ENCODE measurements around the gene PARP16.

PARP16 gene

DNA sequence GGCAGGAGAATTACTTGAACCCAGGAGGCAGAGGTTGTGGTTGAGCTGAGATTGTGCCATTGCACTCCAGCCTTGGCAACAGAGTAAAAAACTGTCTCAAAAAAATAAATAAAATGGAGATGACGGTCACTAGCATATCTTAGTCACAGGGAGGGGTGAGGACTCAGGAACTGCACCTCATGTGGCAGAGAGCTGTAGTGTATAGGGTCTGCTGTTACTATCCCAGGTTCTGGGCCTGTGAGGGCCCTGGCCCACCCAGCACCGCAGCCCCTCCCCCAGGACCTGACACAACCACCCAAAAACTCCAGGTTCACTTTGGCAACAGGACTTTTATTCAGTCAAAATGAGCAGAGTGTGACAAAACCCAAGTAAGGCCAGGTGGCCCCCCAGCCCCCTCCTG, 40.1 kb upstream of the PARP16 start:
- H2AFZ ChIP-seq (ENCODE audit: low read length): no peak overlapping the region
- H3K4me3 ChIP-seq (ENCODE audit: low read depth, low read length, poor library complexity, severe bottlenecking): no peak overlapping the region
- no peaks in the 10 kb centered on the region for H3K36me3 ChIP-seq (ENCODE audit: insufficient read depth, low read length)
- H3K9me2 ChIP-seq (ENCODE audit: low read depth, low read length): no peaks in the 10 kb centered on the region
- H3K4me1 ChIP-seq (ENCODE audit: insufficient read depth, low read length, severe bottlenecking): no peaks in the 10 kb centered on the region
- no peak overlapping the region for H3K27ac ChIP-seq (ENCODE audit: low read depth, low read length, poor library complexity, severe bottlenecking)
- TF ChIP-seq, protein P1, sequence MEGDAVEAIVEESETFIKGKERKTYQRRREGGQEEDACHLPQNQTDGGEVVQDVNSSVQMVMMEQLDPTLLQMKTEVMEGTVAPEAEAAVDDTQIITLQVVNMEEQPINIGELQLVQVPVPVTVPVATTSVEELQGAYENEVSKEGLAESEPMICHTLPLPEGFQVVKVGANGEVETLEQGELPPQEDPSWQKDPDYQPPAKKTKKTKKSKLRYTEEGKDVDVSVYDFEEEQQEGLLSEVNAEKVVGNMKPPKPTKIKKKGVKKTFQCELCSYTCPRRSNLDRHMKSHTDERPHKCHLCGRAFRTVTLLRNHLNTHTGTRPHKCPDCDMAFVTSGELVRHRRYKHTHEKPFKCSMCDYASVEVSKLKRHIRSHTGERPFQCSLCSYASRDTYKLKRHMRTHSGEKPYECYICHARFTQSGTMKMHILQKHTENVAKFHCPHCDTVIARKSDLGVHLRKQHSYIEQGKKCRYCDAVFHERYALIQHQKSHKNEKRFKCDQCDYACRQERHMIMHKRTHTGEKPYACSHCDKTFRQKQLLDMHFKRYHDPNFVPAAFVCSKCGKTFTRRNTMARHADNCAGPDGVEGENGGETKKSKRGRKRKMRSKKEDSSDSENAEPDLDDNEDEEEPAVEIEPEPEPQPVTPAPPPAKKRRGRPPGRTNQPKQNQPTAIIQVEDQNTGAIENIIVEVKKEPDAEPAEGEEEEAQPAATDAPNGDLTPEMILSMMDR (IDR thresholded peaks at IDR 0.05; ENCODE audit: low read length): no peak
- no peak for TF ChIP-seq EZH2 (IDR thresholded peaks at IDR 0.05; ENCODE audit: borderline replicate concordance, low read length)
- H3K27me3 ChIP-seq (ENCODE audit: insufficient read depth, low read length): peaks cover 10% of the 10 kb centered on the region; the same call in 1 of the 2 replicates
- no peak overlapping the region for H3K9ac ChIP-seq (ENCODE audit: low read length)
- no peaks in the 10 kb centered on the region for H3K9me3 ChIP-seq (ENCODE audit: low read length)
- no peak overlapping the region for H3K4me2 ChIP-seq (ENCODE audit: low read length)
- H3F3A ChIP-seq (ENCODE audit: insufficient read depth, low read length): no peaks in the 10 kb centered on the region
- H4K20me1 ChIP-seq (ENCODE audit: insufficient read depth, low read length): no peaks in the 10 kb centered on the region
- H3K79me2 ChIP-seq (ENCODE audit: insufficient read depth, low read length): no peaks in the 10 kb centered on the region

DNA sequence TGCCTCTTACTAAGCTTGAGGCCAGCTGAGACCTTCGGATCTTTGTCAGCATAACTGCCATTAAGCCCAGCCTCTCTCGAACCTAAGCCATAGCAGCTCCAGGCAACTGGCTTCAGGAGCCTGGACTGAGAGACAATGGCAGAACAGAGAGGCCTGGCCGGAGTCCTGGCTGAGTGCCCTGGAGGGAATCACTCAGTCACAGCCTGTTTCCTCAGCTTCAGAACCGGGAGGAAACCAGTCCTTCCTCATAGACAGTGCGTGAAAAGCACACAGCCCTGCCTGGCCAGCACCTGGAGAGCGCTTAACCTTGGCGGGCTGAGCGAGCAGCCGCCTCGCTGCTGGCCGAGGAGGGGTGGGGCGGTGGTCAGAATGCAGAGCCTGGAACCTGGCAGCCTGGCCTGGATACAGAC, 39.4 kb upstream of the PARP16 start:
- Histone ChIP-seq H3K9me3 (ENCODE audit: low read length) (no peaks in the 10 kb centered on the region), H4K20me1 (ENCODE audit: insufficient read depth, low read length) (no peaks in the 10 kb centered on the region), H3K79me2 (ENCODE audit: insufficient read depth, low read length) (no peaks in the 10 kb centered on the region), H3K9ac (ENCODE audit: low read length) (no peak overlapping the region), H2AFZ (ENCODE audit: low read length) (no peak overlapping the region), H3K27ac (ENCODE audit: low read depth, low read length, poor library complexity, severe bottlenecking) (no peak overlapping the region), H3K4me3 (ENCODE audit: low read depth, low read length, poor library complexity, severe bottlenecking) (no peak overlapping the region), H3K9me2 (ENCODE audit: low read depth, low read length) (no peaks in the 10 kb centered on the region), H3K4me2 (ENCODE audit: low read length) (no peak overlapping the region), H3K36me3 (ENCODE audit: insufficient read depth, low read length) (no peaks in the 10 kb centered on the region), H3K4me1 (ENCODE audit: insufficient read depth, low read length, severe bottlenecking) (no peaks in the 10 kb centered on the region), H3K27me3 (ENCODE audit: insufficient read depth, low read length) (peaks cover 10% of the 10 kb centered on the region; the same call in 1 of the 2 replicates), H3F3A (ENCODE audit: insufficient read depth, low read length) (no peaks in the 10 kb centered on the region)
- TF ChIP-seq, protein P1 (IDR thresholded peaks at IDR 0.05; ENCODE audit: low read length): no peak
- no peak for TF ChIP-seq EZH2 (IDR thresholded peaks at IDR 0.05; ENCODE audit: borderline replicate concordance, low read length)

DNA sequence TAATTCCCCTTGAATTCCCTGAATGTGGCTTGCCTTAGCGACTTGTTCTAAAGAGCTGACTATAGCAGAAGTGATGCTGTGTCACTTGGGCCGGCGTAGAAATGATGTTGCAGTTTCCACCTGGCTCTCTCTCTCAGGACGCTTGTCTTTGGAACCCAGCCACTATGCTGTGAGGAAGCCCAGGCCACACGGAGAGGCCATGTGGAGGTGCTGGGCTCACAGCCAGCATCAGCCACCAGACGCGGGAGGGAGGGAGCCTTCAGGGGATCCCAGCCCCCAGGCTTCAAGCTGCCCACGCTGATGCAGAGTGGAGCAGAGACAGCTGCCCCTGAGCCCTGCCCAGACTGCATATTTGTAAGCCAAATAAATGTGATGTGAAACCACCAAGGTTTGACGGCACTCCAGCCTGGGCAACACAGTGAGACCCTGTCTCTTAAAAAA, 36.4 kb upstream of the PARP16 start:
- no peak for TF ChIP-seq EZH2 (IDR thresholded peaks at IDR 0.05; ENCODE audit: borderline replicate concordance, low read length)
- TF ChIP-seq, protein P1 (IDR thresholded peaks at IDR 0.05; ENCODE audit: low read length): no peak
- Histone ChIP-seq H3K9ac (ENCODE audit: low read length) (no peak overlapping the region), H3K4me3 (ENCODE audit: low read depth, low read length, poor library complexity, severe bottlenecking) (no peak overlapping the region), H3K27ac (ENCODE audit: low read depth, low read length, poor library complexity, severe bottlenecking) (no peak overlapping the region), H2AFZ (ENCODE audit: low read length) (no peak overlapping the region), H3K4me1 (ENCODE audit: insufficient read depth, low read length, severe bottlenecking) (no peaks in the 10 kb centered on the region), H3K4me2 (ENCODE audit: low read length) (no peak overlapping the region), H3K9me3 (ENCODE audit: low read length) (no peaks in the 10 kb centered on the region), H3F3A (ENCODE audit: insufficient read depth, low read length) (no peaks in the 10 kb centered on the region), H4K20me1 (ENCODE audit: insufficient read depth, low read length) (no peaks in the 10 kb centered on the region), H3K36me3 (ENCODE audit: insufficient read depth, low read length) (no peaks in the 10 kb centered on the region), H3K9me2 (ENCODE audit: low read depth, low read length) (no peaks in the 10 kb centered on the region), H3K79me2 (ENCODE audit: insufficient read depth, low read length) (no peaks in the 10 kb centered on the region), H3K27me3 (ENCODE audit: insufficient read depth, low read length) (peaks cover 10% of the 10 kb centered on the region; the same call in 1 of the 2 replicates)
